GM06990 (cell line): ENCODE results near the gene TMEM117.

ENCODE experiments used
- DNase-seq: peaks from one replicate; pipeline ENCODE4 v3.0.0-alpha.2; 2011; ENCODE audit not compliant: insufficient read length; ENCODE audit errors: extremely low read depth
- H3K27me3 ChIP-seq: replicated peaks from 2 replicates; pipeline ENCODE4 v1.6.0; 2011; ENCODE audit warnings: low read length; ENCODE audit not compliant: control insufficient read depth, insufficient read depth
- H3K36me3 ChIP-seq: 2 replicates; pipeline ENCODE4 v1.5.1; 2011; ENCODE audit warnings: low read length; ENCODE audit not compliant: control insufficient read depth, insufficient read depth
- H3K4me3 ChIP-seq: replicated peaks from 2 replicates; pipeline ENCODE4 v1.5.1; 2011; ENCODE audit warnings: low read depth, mild to moderate bottlenecking, control low read depth, low read length
- CTCF ChIP-seq: IDR thresholded peaks from 2 replicates; pipeline ENCODE4 v1.5.1; 2011; ENCODE audit warnings: low read length, control low read depth, mild to moderate bottlenecking, inconsistent platforms; ENCODE audit not compliant: insufficient read depth, poor library complexity, severe bottlenecking

Gene TMEM117

GRCh38 chr12:43805149-43805859, 30.6 kb upstream of the TMEM117 start:
- no peak for TF ChIP-seq CTCF
- Histone ChIP-seq H3K27me3 (no peaks in the 10 kb centered on the region), H3K36me3 (no peaks in the 10 kb centered on the region), H3K4me3 (peak overlapping the region; percentile 99)
- no peak for DNase-seq

- peak; percentile 92 for DNase-seq
- peak; percentile 25 for TF ChIP-seq CTCF
- H3K36me3 ChIP-seq, result no peaks in the 10 kb centered on the region
- H3K4me3 ChIP-seq, result peak within 1 kb of the TSS; percentile 99
- H3K27me3 ChIP-seq, result no peaks in the 10 kb centered on the region
Measured at GRCh38 chr12:43805860-43806736, 29.8 kb upstream of the TMEM117 start, which contains the start of gene TWF1. TWF1 (minus strand) TSS chr12:43806317; CDS start chr12:43806245, 72 bp downstream.

DNA sequence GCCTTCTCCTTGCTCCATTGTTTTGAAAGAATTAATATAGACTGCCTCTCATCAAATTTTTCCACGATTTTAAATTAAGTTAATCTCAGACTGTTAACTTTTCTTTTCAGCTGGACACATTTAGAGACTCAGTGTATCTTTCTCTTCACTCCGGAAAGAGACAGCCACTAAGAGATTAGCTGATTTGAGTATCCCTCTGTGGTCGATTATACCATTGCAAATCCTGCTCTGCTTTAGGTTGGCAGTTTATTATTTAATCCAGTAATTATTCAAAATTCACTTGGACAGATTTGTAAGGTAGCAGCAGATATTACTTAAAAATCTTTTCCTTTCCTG, 29.2 kb upstream of the TMEM117 start:
- no peak for DNase-seq
- Histone ChIP-seq H3K4me3 (peak overlapping the region; percentile 99), H3K36me3 (no peaks in the 10 kb centered on the region), H3K27me3 (no peaks in the 10 kb centered on the region)
- TF ChIP-seq CTCF, result no peak

GRCh38 chr12:43807386-43807785, 28.5 kb upstream of the TMEM117 start:
- no peak for DNase-seq
- no peak overlapping the region for H3K4me3 ChIP-seq
- H3K36me3 ChIP-seq, result no peaks in the 10 kb centered on the region
- no peaks in the 10 kb centered on the region for H3K27me3 ChIP-seq
- no peak for TF ChIP-seq CTCF

GRCh38 chr12:43812057-43812456, 23.8 kb upstream of the TMEM117 start:
- TF ChIP-seq CTCF, result no peak
- no peak for DNase-seq
- no peaks in the 10 kb centered on the region for H3K36me3 ChIP-seq
- no peaks in the 10 kb centered on the region for H3K27me3 ChIP-seq
- no peak overlapping the region for H3K4me3 ChIP-seq
